GM23338 (cell line): Measurements from ENCODE around the gene TTC16. TPM values are rescaled to one million over a fixed set of nuclear protein-coding genes. Genes with fewer than 3 reads are reported as not detected.
A peak's percentile ranks its signal among the peaks of the same experiment; 100 is the strongest.

ENCODE experiments used
- ATAC-seq: fragments of 200-7000 bp; cut with Tn5 transposase; 3 replicates; pipeline ENCODE4 v1.9.1; 2020
- DNase-seq: peaks from one replicate; pipeline ENCODE4 v3.0.0-alpha.2; 2015; ENCODE audit warnings: low spot score
- H2AFZ ChIP-seq: fragments of 200-600 bp; sonication (generic); 2 replicates; pipeline ENCODE4 v1.8.0; 2016; ENCODE audit warnings: antibody characterized with exemption, mild to moderate bottlenecking, moderate library complexity
- H3F3A ChIP-seq: fragments of 200-600 bp; sonication (generic); replicated peaks from 2 replicates; pipeline ENCODE4 v1.8.0; 2017; ENCODE audit warnings: antibody characterized with exemption, mixed run types, low read depth
- H3K27ac ChIP-seq: fragments of 200-600 bp; sonication (generic); 2 replicates; pipeline ENCODE4 v1.6.1; 2016; ENCODE audit warnings: low read depth
- H3K27me3 ChIP-seq: fragments of 200-600 bp; sonication (generic); 2 replicates; pipeline ENCODE4 v1.8.0; 2016; ENCODE audit warnings: mild to moderate bottlenecking, mixed run types, moderate library complexity; ENCODE audit not compliant: insufficient read depth
- H3K36me3 ChIP-seq: fragments of 200-600 bp; sonication (generic); 2 replicates; pipeline ENCODE4 v1.8.0; 2016; ENCODE audit warnings: mild to moderate bottlenecking; ENCODE audit not compliant: insufficient read depth
- H3K4me1 ChIP-seq: fragments of 200-600 bp; sonication (generic); 2 replicates; pipeline ENCODE4 v1.8.0; 2016; ENCODE audit warnings: mild to moderate bottlenecking, moderate library complexity; ENCODE audit not compliant: insufficient read depth
- H3K4me2 ChIP-seq: fragments of 200-600 bp; sonication (generic); 2 replicates; pipeline ENCODE4 v1.7.1; 2017; ENCODE audit warnings: mixed run types
- H3K4me3 ChIP-seq: fragments of 200-600 bp; sonication (generic); 2 replicates; pipeline ENCODE4 v1.6.1; 2016; ENCODE audit warnings: mixed run types
- H3K79me2 ChIP-seq: fragments of 200-600 bp; sonication (generic); replicated peaks from 2 replicates; pipeline ENCODE4 v1.8.0; 2017; ENCODE audit warnings: mild to moderate bottlenecking; ENCODE audit not compliant: insufficient read depth
- H3K9me2 ChIP-seq: fragments of 200-600 bp; sonication (generic); 2 replicates; pipeline ENCODE4 v1.8.0; 2017; ENCODE audit not compliant: insufficient read depth
- H4K20me1 ChIP-seq: fragments of 200-600 bp; sonication (generic); replicated peaks from 2 replicates; pipeline ENCODE4 v1.8.0; 2017; ENCODE audit warnings: mild to moderate bottlenecking; ENCODE audit not compliant: insufficient read depth
- H3K27ac Mint-ChIP-seq: 2 replicates; pipeline ENCODE4 v1.8.0; 2020; ENCODE audit warnings: inconsistent platforms, mild to moderate bottlenecking, moderate library complexity, mixed read lengths
- H3K27me3 Mint-ChIP-seq: 3 replicates; pipeline ENCODE4 v1.8.0; 2022; ENCODE audit warnings: low read depth, mild to moderate bottlenecking, moderate library complexity, mixed read lengths, inconsistent platforms; ENCODE audit not compliant: insufficient read depth, poor library complexity
- H3K36me3 Mint-ChIP-seq: 3 replicates; pipeline ENCODE4 v1.8.0; 2021; ENCODE audit warnings: low read depth, mild to moderate bottlenecking, inconsistent platforms, moderate library complexity, mixed read lengths
- H3K4me1 Mint-ChIP-seq: 3 replicates; pipeline ENCODE4 v1.8.0; 2020; ENCODE audit warnings: mild to moderate bottlenecking, inconsistent platforms, mixed read lengths
- H3K4me3 Mint-ChIP-seq: 3 replicates; pipeline ENCODE4 v1.8.0; 2021; ENCODE audit warnings: moderate library complexity, mild to moderate bottlenecking, inconsistent platforms, mixed read lengths
- H3K9me3 Mint-ChIP-seq: 3 replicates; pipeline ENCODE4 v1.8.0; 2020; ENCODE audit warnings: moderate library complexity, mild to moderate bottlenecking, inconsistent platforms, mixed read lengths
- CREB1 ChIP-seq: fragments of 250-450 bp; sonication (Bioruptor Pico); IDR thresholded peaks from 2 replicates; pipeline ENCODE4 v1.5.0; 2020; ENCODE audit warnings: low read depth, mild to moderate bottlenecking, moderate library complexity
- ETS1 ChIP-seq: IDR thresholded peaks from 2 replicates; pipeline ENCODE4 v1.6.1; 2016; ENCODE audit warnings: antibody characterized with exemption
- EZH2 ChIP-seq: fragments of 200-600 bp; sonication (generic); IDR thresholded peaks from one replicate; pipeline ENCODE4 v1.8.0; 2017; ENCODE audit warnings: antibody characterized with exemption, mild to moderate bottlenecking, low read depth; ENCODE audit not compliant: unreplicated experiment
- EZH2phosphoT487 ChIP-seq: fragments of 200-600 bp; sonication (generic); IDR thresholded peaks from one replicate; pipeline ENCODE4 v1.8.1; 2018; ENCODE audit warnings: antibody characterized with exemption; ENCODE audit not compliant: unreplicated experiment
- JUNB ChIP-seq: IDR thresholded peaks from one replicate; pipeline ENCODE4 v1.6.1; 2016; ENCODE audit warnings: antibody characterized with exemption; ENCODE audit not compliant: unreplicated experiment
- NANOG ChIP-seq: IDR thresholded peaks from 2 replicates; pipeline ENCODE4 v1.6.1; 2016; ENCODE audit warnings: antibody characterized with exemption, borderline replicate concordance
- ZNF114 ChIP-seq: fragments of 250-450 bp; sonication (Bioruptor Pico); IDR thresholded peaks from 2 replicates; pipeline ENCODE4 v1.5.0; 2020; ENCODE audit warnings: mild to moderate bottlenecking, moderate library complexity
- ZNF331 ChIP-seq: fragments of 250-450 bp; sonication (Bioruptor Pico); IDR thresholded peaks from 2 replicates; pipeline ENCODE4 v1.5.0; 2020; ENCODE audit warnings: low read depth, mild to moderate bottlenecking, moderate library complexity
- polyA plus RNA-seq: library from polyadenylated mRNA; unstranded; fragments of >200 nt; fragmentation: Nextera tagmentation; extraction: Ambion mirVana; gene quantifications from 2 replicates; pipeline ENCODE4 v1.2.1, GENCODE V29; 2016
- total RNA-seq: library from RNA; depleted of rRNA; stranded (reverse); fragments of >200 nt; shearing (Covaris generic); gene quantifications from 2 replicates; pipeline ENCODE4 v1.2.3, GENCODE V29; 2014
- TF ChIP-seq, protein P1 (sequence below), 2 experiments: fragments of 200-600 bp in 1 of 2; sonication (generic) in 1 of 2; conservative IDR thresholded peaks; 2 replicates each; pipeline versions ENCODE4 v1.5.1 to v1.6.1; 2016 to 2017; ENCODE audit warnings: antibody characterized with exemption in 2 of 2, low read depth in 2 of 2, mild to moderate bottlenecking in 2 of 2, moderate library complexity in 1 of 2
- TF ChIP-seq, protein P2 (sequence below): fragments of 250-450 bp; sonication (Bioruptor Pico); IDR thresholded peaks from 2 replicates; pipeline ENCODE4 v1.5.0; 2020; ENCODE audit warnings: mild to moderate bottlenecking, moderate library complexity

The TTC16 gene
- total and polyA plus RNA-seq, 2 experiments from 2014 or later = not detected

DNA sequence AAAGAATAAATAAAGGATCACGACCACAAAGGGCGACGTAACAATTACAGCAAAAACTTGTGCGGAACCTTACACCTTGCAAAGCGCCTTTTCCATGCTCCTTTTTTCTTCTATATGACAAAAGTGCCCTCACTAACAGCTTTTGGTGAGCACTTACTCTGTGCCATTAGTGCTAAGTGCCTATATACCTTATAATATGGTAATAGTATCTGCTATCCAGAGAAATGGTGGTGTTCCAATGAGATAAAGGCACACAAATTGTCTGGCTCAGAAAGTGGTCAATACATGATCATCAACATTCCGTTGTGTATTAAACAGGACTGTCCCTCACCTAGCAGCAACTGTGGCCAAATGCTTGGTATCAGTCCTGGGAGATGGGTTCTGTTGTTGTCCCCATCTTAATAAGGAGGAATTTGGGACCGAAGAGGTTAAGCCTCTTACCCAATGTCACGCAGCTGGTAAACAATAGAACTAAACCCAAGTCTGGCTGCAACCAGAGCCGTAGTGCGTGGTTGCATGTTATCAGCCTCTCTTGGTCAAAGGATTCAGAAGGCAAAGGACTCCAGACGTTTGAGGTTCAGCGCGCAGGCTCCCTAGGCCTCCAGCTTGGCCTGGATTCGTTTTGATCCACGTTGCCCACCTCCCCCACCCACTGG, 19.8 kb downstream of the TTC16 start:
- H3K36me3 Mint-ChIP-seq = no peaks in the 10 kb centered on the region
- Histone ChIP-seq H3K9me2 (no peaks in the 10 kb centered on the region), H4K20me1 (no peaks in the 10 kb centered on the region), H3F3A (no peaks in the 10 kb centered on the region), H3K27ac (no peak overlapping the region), H3K4me3 (peak overlapping the region; percentile 5; the same call in 1 of the 2 replicates), H3K27me3 (no peaks in the 10 kb centered on the region), H3K4me1 (peaks cover 9% of the 10 kb centered on the region; the same call in 1 of the 2 replicates), H2AFZ (peak overlapping the region; percentile 2; the same call in 1 of the 2 replicates), H3K36me3 (no peaks in the 10 kb centered on the region), H3K79me2 (no peaks in the 10 kb centered on the region), H3K4me2 (peak overlapping the region; percentile 69)
- H3K27ac Mint-ChIP-seq = no peak overlapping the region
- no peaks in the 10 kb centered on the region; the same call in 2 of the 3 replicates for H3K9me3 Mint-ChIP-seq
- peaks cover 15% of the 10 kb centered on the region for H3K27me3 Mint-ChIP-seq
- H3K4me1 Mint-ChIP-seq = peaks cover 11% of the 10 kb centered on the region
- ATAC-seq (no peak), DNase-seq (no peak)
- TF ChIP-seq JUNB (no peak), CREB1 (CRISPR knock-in tag) (no peak), EZH2 (no peak), ZNF114 (CRISPR knock-in tag) (no peak), NANOG (no peak)
- TF ChIP-seq, protein P1, sequence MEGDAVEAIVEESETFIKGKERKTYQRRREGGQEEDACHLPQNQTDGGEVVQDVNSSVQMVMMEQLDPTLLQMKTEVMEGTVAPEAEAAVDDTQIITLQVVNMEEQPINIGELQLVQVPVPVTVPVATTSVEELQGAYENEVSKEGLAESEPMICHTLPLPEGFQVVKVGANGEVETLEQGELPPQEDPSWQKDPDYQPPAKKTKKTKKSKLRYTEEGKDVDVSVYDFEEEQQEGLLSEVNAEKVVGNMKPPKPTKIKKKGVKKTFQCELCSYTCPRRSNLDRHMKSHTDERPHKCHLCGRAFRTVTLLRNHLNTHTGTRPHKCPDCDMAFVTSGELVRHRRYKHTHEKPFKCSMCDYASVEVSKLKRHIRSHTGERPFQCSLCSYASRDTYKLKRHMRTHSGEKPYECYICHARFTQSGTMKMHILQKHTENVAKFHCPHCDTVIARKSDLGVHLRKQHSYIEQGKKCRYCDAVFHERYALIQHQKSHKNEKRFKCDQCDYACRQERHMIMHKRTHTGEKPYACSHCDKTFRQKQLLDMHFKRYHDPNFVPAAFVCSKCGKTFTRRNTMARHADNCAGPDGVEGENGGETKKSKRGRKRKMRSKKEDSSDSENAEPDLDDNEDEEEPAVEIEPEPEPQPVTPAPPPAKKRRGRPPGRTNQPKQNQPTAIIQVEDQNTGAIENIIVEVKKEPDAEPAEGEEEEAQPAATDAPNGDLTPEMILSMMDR (conservative IDR thresholded peaks at IDR 0.05; ENCODE audit: low read depth in 2 of 2) = no peak
- H3K4me3 Mint-ChIP-seq = peak overlapping the region; percentile 81

DNA sequence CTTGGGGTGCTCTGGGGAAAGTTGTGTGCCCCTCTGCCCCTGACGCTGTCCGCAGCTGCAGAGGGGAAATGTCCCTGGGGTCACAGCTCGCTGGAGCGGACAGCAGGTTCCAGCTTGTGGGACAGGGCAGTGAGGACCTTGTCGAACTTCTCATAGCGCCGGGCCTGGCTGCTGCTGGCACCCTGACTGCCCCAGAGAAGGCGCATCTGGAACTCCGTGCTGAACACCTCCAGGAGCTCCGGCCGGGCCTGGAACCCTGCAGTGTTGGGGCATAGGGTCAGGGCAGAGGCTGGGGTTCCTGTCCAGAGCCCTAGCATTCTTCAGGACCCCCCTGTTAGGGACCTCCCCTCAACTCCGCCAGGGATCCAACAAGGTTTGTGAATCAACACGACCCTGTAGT, 22.8 kb downstream of the TTC16 start:
- Mint-ChIP-seq H3K27ac (no peak overlapping the region), H3K9me3 (no peaks in the 10 kb centered on the region; the same call in 2 of the 3 replicates), H3K36me3 (no peaks in the 10 kb centered on the region), H3K4me1 (peaks cover 11% of the 10 kb centered on the region), H3K4me3 (no peak overlapping the region), H3K27me3 (peaks cover 11% of the 10 kb centered on the region)
- no peak for DNase-seq
- no peaks in the 10 kb centered on the region; the same call in 1 of the 2 replicates for H4K20me1 ChIP-seq
- H3K79me2 ChIP-seq = no peaks in the 10 kb centered on the region
- H3K4me3 ChIP-seq = no peak overlapping the region
- H3K36me3 ChIP-seq = no peaks in the 10 kb centered on the region
- 0 out of 2 replicates have a peak, but pooled peaks cover 3% of the 10 kb centered on the region for H3F3A ChIP-seq
- H3K27ac ChIP-seq = no peak overlapping the region
- H3K27me3 ChIP-seq = no peaks in the 10 kb centered on the region
- no peak overlapping the region for H2AFZ ChIP-seq
- no peak for ATAC-seq
- no peaks in the 10 kb centered on the region for H3K9me2 ChIP-seq
- no peak overlapping the region for H3K4me2 ChIP-seq
- H3K4me1 ChIP-seq = peaks cover 9% of the 10 kb centered on the region; the same call in 1 of the 2 replicates
- no peak for TF ChIP-seq ZNF331
- no peak for TF ChIP-seq EZH2phosphoT487
- TF ChIP-seq NANOG = no peak
- no peak for TF ChIP-seq ETS1
- TF ChIP-seq, protein P2, sequence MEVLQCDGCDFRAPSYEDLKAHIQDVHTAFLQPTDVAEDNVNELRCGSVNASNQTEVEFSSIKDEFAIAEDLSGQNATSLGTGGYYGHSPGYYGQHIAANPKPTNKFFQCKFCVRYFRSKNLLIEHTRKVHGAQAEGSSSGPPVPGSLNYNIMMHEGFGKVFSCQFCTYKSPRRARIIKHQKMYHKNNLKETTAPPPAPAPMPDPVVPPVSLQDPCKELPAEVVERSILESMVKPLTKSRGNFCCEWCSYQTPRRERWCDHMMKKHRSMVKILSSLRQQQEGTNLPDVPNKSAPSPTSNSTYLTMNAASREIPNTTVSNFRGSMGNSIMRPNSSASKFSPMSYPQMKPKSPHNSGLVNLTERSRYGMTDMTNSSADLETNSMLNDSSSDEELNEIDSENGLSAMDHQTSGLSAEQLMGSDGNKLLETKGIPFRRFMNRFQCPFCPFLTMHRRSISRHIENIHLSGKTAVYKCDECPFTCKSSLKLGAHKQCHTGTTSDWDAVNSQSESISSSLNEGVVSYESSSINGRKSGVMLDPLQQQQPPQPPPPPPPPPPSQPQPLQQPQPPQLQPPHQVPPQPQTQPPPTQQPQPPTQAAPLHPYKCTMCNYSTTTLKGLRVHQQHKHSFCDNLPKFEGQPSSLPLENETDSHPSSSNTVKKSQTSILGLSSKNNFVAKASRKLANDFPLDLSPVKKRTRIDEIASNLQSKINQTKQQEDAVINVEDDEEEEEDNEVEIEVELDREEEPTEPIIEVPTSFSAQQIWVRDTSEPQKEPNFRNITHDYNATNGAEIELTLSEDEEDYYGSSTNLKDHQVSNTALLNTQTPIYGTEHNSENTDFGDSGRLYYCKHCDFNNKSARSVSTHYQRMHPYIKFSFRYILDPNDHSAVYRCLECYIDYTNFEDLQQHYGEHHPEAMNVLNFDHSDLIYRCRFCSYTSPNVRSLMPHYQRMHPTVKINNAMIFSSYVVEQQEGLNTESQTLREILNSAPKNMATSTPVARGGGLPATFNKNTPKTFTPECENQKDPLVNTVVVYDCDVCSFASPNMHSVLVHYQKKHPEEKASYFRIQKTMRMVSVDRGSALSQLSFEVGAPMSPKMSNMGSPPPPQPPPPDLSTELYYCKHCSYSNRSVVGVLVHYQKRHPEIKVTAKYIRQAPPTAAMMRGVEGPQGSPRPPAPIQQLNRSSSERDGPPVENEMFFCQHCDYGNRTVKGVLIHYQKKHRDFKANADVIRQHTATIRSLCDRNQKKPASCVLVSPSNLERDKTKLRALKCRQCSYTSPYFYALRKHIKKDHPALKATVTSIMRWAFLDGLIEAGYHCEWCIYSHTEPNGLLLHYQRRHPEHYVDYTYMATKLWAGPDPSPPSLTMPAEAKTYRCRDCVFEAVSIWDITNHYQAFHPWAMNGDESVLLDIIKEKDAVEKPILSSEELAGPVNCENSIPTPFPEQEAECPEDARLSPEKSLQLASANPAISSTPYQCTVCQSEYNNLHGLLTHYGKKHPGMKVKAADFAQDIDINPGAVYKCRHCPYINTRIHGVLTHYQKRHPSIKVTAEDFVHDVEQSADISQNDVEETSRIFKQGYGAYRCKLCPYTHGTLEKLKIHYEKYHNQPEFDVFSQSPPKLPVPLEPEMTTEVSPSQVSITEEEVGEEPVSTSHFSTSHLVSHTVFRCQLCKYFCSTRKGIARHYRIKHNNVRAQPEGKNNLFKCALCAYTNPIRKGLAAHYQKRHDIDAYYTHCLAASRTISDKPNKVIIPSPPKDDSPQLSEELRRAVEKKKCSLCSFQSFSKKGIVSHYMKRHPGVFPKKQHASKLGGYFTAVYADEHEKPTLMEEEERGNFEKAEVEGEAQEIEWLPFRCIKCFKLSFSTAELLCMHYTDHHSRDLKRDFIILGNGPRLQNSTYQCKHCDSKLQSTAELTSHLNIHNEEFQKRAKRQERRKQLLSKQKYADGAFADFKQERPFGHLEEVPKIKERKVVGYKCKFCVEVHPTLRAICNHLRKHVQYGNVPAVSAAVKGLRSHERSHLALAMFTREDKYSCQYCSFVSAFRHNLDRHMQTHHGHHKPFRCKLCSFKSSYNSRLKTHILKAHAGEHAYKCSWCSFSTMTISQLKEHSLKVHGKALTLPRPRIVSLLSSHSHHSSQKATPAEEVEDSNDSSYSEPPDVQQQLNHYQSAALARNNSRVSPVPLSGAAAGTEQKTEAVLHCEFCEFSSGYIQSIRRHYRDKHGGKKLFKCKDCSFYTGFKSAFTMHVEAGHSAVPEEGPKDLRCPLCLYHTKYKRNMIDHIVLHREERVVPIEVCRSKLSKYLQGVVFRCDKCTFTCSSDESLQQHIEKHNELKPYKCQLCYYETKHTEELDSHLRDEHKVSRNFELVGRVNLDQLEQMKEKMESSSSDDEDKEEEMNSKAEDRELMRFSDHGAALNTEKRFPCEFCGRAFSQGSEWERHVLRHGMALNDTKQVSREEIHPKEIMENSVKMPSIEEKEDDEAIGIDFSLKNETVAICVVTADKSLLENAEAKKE = no peak
- TF ChIP-seq EZH2 = no peak
- TF ChIP-seq CREB1 (CRISPR knock-in tag) = no peak
- TF ChIP-seq ZNF114 (CRISPR knock-in tag) = no peak
